Fibroblast of skin of scalp (primary cell): ENCODE results near the gene MEX3C.

Experiments
- DNase-seq: peaks from one replicate; pipeline ENCODE4 v3.0.0-alpha.2; 2013

The MEX3C gene

DNA sequence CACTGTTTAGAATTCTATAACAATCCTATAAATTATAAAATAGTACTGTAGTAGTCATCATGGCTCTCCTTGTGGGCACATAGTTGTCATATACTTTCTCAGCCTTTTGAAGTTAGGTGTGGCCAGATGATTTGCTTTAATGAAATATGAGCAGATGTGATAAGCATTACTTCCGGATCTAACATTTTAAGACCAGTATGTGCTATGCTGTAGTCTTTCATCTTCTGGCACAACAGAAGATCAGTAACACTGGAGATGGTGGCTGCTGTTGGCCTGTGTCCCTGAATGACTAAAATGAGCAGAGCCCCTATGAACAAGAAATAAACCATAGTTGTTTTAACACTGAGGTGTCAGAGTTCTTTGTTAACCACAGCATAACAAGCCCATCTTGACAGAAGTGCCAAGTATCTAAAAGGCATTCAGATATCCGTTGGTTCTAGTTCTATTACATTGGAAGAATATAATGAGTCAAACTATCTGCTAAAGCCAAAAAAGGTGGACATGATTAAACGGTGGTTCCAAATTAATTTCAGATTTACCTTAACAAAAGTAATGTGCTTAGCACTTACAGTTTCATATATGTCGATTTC, 6.3 kb downstream of the MEX3C start:
- peak; percentile 3 for DNase-seq

GRCh38 chr18:51190000-51190399, 7.5 kb downstream of the MEX3C start:
- no peak for DNase-seq

GRCh38 chr18:51188024-51188701, 9.3 kb downstream of the MEX3C start:
- DNase-seq: no peak

DNA sequence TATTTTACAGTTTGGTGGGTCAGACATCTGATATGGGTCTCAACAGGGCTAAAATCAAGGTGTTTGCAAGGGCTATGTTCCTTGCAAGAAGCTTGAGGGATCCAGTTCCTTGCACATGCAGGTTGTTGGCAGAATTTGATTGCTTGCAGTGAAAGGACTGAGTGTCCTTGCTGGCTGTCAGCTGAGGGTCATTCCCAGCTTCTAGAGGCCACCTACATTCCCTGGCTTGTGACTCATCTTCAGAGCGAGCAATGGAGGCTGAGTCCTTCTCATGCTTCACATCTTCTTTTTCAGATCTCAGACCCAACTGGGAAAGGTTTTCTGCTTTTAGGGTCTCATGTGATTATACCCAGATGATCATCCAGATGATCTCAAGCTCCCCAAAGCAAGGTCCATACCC, 12.4 kb downstream of the MEX3C start:
- no peak for DNase-seq

DNA sequence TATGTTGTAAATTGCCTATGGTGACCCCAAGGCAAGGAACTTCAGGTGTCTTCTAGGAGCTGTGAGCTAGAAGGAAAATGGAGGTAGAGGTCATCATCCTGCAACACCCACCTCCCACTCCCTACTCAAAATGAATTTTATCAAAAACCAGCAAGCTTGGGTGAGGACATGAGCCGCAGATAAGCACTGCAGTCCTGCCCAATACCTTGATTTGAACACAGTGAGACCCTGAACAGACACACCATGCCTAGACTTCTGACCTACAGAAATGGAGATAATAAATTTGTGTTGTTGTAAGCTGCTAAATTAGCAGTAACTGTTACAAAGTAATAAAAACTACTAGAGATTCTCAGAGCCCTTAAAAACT, 13.4 kb downstream of the MEX3C start:
- DNase-seq: no peak

GRCh38 chr18:51183372-51184090, 13.9 kb downstream of the MEX3C start:
- no peak for DNase-seq

- no peak for DNase-seq
Observed at GRCh38 chr18:51182824-51183223, 14.7 kb downstream of the MEX3C start.

DNA sequence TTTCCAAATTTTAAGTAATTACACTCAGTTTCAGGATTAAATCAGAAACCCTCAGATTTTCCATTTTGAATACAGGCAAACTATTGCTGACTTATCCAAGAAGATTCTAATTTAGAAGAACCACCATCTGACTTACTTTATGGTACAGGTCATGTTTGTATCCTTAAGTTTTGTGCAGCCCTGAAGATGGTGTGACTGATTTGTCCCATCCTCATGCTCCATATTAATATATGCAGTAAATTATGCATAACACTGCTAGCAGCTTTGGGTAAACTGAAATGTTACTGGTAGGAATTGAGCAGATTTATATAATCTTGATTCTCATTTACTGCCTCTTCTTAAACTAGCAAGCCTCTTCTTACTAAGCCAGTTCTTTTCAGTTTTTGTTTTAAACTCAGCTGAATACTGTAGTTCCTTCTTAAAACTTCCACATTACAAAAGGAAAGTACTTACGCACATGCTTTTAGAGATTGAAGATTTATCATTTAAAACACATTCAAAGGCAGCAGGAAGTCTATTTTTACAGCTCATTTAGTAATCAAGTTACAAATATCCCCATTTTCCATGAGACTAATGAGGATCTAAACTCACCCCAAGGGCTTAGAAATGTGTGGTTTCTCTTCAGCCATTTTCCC, 25.7 kb downstream of the MEX3C start:
- no peak for DNase-seq

GRCh38 chr18:51171223-51171622, 26.3 kb downstream of the MEX3C start:
- no peak for DNase-seq

GRCh38 chr18:51170664-51171063, 26.8 kb downstream of the MEX3C start:
- DNase-seq: no peak

GRCh38 chr18:51169731-51170130, 27.8 kb downstream of the MEX3C start:
- no peak for DNase-seq

- DNase-seq: no peak
Observed at GRCh38 chr18:51168960-51169662, 28.4 kb downstream of the MEX3C start.

- DNase-seq: peak; percentile 15
Observed at GRCh38 chr18:51168026-51168742, 29.3 kb downstream of the MEX3C start.

- no peak for DNase-seq
Observed at GRCh38 chr18:51165296-51165695, 32.2 kb downstream of the MEX3C start.

DNA sequence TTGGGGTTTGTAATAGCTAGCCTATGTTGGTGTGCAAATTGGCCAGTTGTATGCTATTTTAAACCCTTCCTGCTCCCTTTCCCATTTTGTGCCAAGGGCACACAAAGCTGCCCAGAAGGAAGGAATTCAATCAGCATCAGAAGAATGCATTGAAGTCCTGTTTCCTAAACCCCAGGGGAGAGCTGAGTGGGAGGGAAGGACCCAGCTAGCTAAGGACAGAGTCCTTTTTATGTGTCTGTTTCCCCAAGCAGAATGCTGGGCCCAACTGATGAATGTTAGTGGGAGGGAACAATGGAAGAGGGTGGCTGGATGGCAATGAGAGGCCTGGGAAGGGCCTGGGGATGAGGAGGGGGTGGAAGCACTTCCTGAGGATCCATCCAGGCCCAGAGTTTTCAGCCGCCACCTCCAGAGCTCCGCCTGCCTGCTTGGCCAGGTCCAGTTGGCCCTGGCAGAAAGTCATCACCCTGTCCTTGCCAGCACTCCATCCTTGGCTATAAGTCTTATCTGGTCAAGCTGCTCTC, 32.7 kb downstream of the MEX3C start:
- DNase-seq: peak; percentile 31

- no peak for DNase-seq
Observed at GRCh38 chr18:51164342-51164741, 33.1 kb downstream of the MEX3C start.

DNA sequence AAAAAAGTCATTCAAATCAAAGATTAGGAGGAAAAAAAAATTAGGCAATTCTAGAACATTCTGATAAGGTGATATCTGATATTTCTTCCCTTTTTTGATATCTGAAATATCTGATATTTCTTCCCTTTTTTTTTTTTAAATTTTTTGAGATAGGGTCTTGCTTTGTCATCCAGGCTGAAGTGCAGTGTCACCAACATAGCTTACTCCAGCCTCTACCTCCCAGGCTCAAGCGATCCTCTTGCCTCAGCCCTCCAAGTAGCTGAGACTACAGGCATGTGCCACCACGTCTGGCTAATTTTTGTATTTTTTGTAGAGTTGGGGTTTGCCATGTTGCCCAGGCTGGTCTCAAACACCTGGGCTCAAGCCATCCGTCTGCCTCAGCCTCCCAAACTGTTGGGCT, 33.9 kb downstream of the MEX3C start:
- DNase-seq: no peak

DNA sequence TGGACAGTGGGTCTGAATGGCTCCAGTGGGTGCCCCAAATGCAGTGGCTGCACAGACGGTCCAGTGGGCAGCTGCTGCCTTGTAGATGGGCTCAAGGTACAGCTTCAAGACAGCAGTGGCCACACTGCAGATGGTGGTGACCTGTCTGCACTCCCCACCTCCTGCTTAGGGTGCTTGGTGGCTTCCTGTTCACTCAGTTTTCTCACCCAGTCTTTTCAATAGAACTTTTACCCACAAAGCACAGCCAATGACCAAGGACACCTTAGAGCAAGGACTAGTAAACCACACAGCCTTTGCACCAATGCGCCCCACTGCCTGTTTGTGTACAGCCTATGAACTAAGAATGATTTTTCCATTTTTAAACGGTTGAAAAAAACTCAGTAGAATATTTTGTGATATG, 34.9 kb downstream of the MEX3C start:
- no peak for DNase-seq

GRCh38 chr18:51160646-51161045, 36.8 kb downstream of the MEX3C start:
- DNase-seq: no peak

DNA sequence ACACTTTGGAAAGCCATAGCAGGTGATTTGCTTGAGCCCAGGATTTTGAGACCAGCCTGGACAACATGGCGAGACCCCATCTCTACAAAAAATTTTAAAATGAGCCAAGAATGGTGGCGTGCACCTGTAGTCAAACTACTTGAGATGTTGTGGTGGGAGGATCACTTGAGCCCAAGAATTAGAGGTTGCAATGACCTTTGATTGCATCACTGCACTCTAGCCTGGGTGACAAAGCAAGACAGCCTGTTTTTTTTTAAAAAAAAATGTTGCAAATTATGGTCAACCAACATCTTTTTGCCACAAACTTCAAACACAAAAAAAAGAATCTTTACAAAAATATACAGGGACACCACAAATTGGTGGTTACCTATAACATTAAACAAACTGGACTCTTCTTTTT, 40.3 kb downstream of the MEX3C start:
- no peak for DNase-seq

DNA sequence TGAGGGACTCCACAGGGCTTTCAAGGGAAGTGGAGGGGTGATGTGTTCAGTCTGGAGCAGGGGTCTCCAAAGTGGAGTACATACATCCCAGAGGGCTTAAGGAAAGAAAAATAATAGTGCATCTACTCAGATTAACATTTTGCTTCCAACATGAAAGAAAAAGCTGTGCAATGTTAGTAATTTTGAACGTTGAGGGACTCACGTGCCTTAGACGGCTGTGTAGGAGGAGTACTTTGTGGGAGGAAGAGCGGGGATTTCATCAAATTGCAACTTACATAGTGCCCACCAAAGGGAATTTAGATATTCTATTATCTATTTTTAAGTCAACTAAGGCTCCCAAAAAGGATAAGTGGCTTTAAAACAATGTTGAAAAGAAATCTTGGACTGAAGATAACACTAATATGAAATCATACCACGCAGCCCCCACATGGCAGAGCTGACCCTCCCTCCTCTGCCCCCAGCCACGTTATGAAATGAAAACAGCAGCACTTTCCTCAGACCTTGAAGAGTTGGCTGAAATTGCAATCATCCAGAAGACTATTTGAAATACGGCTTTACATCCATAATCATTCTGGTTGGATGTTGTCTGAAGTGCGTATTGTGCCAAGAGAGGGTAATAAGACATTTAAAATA, 42.9 kb downstream of the MEX3C start:
- no peak for DNase-seq
